Smooth muscle cell (in vitro differentiated cells): ENCODE results near the gene PSMB7. TPM values are rescaled to one million over a fixed set of nuclear protein-coding genes. Genes with fewer than 3 reads are reported as not detected.

Source experiments
- DNase-seq: peaks from one replicate; lab custom pipeline; 2025; ENCODE audit not compliant: unreplicated experiment; lab: John Stamatoyannopoulos, UW
- H2AFZ ChIP-seq: fragments of 200-600 bp; sonication (generic); 2 replicates; pipeline ENCODE4 v1.6.0; 2016; ENCODE audit warnings: antibody characterized with exemption, low read depth, mild to moderate bottlenecking
- H3F3A ChIP-seq: fragments of 200-600 bp; sonication (generic); 2 replicates; pipeline ENCODE4 v1.6.0; 2017; ENCODE audit warnings: antibody characterized with exemption, low read depth
- H3K27ac ChIP-seq: fragments of 200-600 bp; sonication (generic); 2 replicates; pipeline ENCODE4 v1.5.1; 2016; ENCODE audit warnings: low read depth, mild to moderate bottlenecking
- H3K27me3 ChIP-seq: fragments of 200-600 bp; sonication (generic); 2 replicates; pipeline ENCODE4 v1.6.1; 2016; ENCODE audit warnings: low read depth, mild to moderate bottlenecking
- H3K36me3 ChIP-seq: fragments of 200-600 bp; sonication (generic); 2 replicates; pipeline ENCODE4 v1.5.1; 2016; ENCODE audit warnings: low read depth
- H3K4me1 ChIP-seq: fragments of 200-600 bp; sonication (generic); 2 replicates; pipeline ENCODE4 v1.5.1; 2016; ENCODE audit warnings: low read depth
- H3K4me2 ChIP-seq: fragments of 200-600 bp; sonication (generic); 2 replicates; pipeline ENCODE4 v1.6.0; 2016; ENCODE audit warnings: mild to moderate bottlenecking
- H3K4me3 ChIP-seq: fragments of 200-600 bp; sonication (generic); 2 replicates; pipeline ENCODE4 v1.5.1; 2016; ENCODE audit warnings: mild to moderate bottlenecking
- H3K79me2 ChIP-seq: fragments of 200-600 bp; sonication (generic); 2 replicates; pipeline ENCODE4 v1.6.0; 2016; ENCODE audit warnings: low read depth, mild to moderate bottlenecking
- H3K9ac ChIP-seq: fragments of 200-600 bp; sonication (generic); 2 replicates; pipeline ENCODE4 v1.6.0; 2016; ENCODE audit warnings: low read depth
- H3K9me3 ChIP-seq: fragments of 200-600 bp; sonication (generic); replicated peaks from 2 replicates; pipeline ENCODE4 v1.5.1; 2016; ENCODE audit warnings: low read depth
- H4K20me1 ChIP-seq: fragments of 200-600 bp; sonication (generic); 2 replicates; pipeline ENCODE4 v1.6.0; 2016; ENCODE audit warnings: low read depth
- WGBS: methylation state at CpG from one replicate; pipeline ENCODE4 v1.1.7; 2016; ENCODE audit warnings: low lambda C conversion rate; 5-methylcytosine and 5-hydroxymethylcytosine counted together
- polyA plus RNA-seq: library from polyadenylated mRNA; unstranded; fragments of >200 nt; fragmentation: Nextera tagmentation; extraction: Ambion mirVana; gene quantifications from 2 replicates; pipeline ENCODE4 v1.2.1, GENCODE V29; 2016
- total RNA-seq: library from RNA; depleted of rRNA; stranded (reverse); fragments of >200 nt; gene quantifications from 2 replicates; pipeline ENCODE4 v1.2.3, GENCODE V29; 2014
- TF ChIP-seq, protein P1 (sequence below): fragments of 200-600 bp; sonication (generic); IDR thresholded peaks from 2 replicates; pipeline ENCODE4 v1.5.1; 2017; ENCODE audit warnings: borderline replicate concordance, mild to moderate bottlenecking, antibody characterized with exemption; ENCODE audit not compliant: insufficient read depth, poor library complexity, severe bottlenecking

The PSMB7 gene
- total and polyA plus RNA-seq, 2 experiments from 2014 or later = 246 to 302 TPM

DNA sequence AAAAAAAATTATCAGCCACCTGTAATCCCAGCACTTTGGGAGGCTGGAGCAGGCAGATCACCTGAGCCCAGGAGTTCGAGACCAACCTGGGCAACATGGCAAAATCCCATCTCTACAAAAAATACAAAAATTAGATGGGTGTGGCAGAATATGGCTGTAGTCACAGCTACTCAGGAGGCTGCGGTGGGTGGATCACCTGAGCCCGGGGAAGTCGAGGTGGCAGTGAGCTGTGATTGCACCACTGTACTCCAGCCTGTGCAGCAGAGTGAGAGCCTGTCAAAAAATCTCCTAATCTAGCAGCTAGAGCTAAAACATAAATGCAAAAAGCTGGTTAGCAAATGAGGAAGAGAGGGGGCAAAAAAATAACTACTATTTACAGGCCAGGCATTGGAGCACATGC, 12.0 kb downstream of the PSMB7 start:
- H3K27me3 ChIP-seq = no peaks in the 10 kb centered on the region
- H3K9ac ChIP-seq = no peak overlapping the region
- 98% methylated on average over 4 of the region's 4 CpGs for WGBS

DNA sequence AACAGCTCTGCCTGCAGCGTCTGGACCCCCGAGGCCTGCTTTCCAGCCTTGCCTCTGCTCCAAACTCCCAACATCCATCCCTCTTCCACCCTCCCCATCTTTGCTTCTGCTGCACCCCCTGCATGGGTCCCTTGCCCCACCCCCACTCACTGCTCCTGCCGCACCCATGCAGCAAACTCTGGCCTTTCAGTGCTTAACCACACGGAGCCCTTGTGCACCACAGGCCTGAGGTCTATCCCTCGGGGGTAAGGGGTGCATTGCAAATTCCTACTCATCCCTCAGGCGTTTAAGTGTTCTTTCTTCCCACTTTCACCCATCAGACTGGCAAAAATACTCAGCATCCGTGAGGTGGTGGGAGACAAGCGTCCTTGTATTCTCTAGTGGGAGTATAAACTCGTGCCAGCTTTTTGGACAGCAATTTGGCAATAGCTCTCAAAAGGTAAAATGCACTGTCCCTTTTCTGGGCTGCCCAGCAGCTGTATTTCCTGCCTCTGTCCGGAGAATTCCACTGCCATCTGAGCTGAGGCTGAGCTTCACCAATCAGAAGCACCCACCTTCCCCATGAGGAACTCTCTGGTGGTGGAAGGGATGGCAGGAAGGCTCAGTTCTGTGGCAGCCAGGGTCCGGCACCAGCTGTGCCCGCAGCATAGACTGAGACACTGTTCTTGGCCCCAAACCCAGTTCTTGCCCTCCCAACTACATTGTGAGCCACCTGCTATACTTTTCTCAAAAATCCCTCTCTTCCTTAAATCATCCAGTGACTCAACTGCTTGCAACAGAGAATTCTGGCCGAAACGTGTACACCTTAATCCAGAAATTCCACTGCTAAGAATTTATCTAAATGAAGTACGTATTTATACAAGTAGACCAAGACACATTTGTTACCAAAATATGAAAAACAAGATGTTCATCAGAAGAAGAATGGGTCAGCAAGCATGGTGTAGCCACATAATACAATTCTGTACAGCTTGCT, 15.0 kb downstream of the PSMB7 start:
- Histone ChIP-seq H3K4me3 (no peak overlapping the region), H2AFZ (no peak overlapping the region), H3K4me2 (no peak overlapping the region), H3K36me3 (peaks cover 21% of the 10 kb centered on the region), H3K9ac (no peak overlapping the region), H4K20me1 (peaks cover 95% of the 10 kb centered on the region), H3K9me3 (no peaks in the 10 kb centered on the region), H3K4me1 (peaks cover 26% of the 10 kb centered on the region), H3F3A (no peaks in the 10 kb centered on the region), H3K27me3 (no peaks in the 10 kb centered on the region), H3K79me2 (peaks cover 67% of the 10 kb centered on the region), H3K27ac (no peak overlapping the region)
- WGBS = 75% methylated on average over 15 of the region's 15 CpGs
- TF ChIP-seq, protein P1, sequence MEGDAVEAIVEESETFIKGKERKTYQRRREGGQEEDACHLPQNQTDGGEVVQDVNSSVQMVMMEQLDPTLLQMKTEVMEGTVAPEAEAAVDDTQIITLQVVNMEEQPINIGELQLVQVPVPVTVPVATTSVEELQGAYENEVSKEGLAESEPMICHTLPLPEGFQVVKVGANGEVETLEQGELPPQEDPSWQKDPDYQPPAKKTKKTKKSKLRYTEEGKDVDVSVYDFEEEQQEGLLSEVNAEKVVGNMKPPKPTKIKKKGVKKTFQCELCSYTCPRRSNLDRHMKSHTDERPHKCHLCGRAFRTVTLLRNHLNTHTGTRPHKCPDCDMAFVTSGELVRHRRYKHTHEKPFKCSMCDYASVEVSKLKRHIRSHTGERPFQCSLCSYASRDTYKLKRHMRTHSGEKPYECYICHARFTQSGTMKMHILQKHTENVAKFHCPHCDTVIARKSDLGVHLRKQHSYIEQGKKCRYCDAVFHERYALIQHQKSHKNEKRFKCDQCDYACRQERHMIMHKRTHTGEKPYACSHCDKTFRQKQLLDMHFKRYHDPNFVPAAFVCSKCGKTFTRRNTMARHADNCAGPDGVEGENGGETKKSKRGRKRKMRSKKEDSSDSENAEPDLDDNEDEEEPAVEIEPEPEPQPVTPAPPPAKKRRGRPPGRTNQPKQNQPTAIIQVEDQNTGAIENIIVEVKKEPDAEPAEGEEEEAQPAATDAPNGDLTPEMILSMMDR = no peak
- DNase-seq = no peak

More for the DNA sequence above, 12.0 kb downstream of the PSMB7 start:
- peaks cover 39% of the 10 kb centered on the region for H3K36me3 ChIP-seq
- H3K27ac ChIP-seq = no peak overlapping the region
- H3K9me3 ChIP-seq = no peaks in the 10 kb centered on the region
- peaks cover 26% of the 10 kb centered on the region for H3K4me1 ChIP-seq
- no peak overlapping the region for H3K4me3 ChIP-seq
- H4K20me1 ChIP-seq = peaks cover 95% of the 10 kb centered on the region
- no peak overlapping the region for H2AFZ ChIP-seq
- peaks cover 66% of the 10 kb centered on the region for H3K79me2 ChIP-seq
- TF ChIP-seq, protein P1 = no peak
- H3F3A ChIP-seq = no peaks in the 10 kb centered on the region
- no peak for DNase-seq
- H3K4me2 ChIP-seq = no peak overlapping the region

DNA sequence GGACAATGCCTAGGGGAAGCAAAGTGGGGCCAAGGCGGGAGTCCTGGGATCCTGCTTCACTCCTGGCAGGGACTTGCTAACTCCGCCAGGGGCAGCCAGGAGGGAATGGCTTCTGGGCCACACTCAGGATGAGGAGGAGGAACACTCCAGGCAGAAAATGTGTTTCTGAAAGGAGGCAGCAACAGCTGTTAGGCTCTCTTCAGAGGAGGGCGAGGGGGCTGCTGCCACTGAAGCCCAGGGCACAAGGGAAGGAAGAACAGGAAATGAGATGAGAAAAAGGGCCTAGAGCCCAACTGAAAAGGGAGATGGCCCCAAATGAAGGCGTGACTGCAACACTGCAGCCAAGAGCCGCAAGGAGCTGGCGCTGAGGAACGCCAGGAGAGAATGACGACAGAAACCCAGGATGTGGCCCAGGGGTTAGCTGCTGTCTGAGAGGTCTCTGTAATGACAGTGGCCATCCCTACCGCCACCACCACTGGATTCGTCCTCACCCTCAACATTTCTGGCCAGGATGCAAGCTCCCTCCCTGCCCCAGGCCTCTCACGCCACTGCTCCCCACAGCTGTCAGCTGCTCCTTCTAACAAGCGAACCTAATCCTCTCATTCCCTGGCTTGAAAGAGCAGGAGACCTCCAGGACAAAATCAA, 15.8 kb downstream of the PSMB7 start:
- no peak for DNase-seq
- no peak overlapping the region for H3K27ac ChIP-seq
- WGBS = 88% methylated on average over 12 of the region's 12 CpGs
- no peak overlapping the region for H2AFZ ChIP-seq
- no peak overlapping the region for H3K4me2 ChIP-seq
- TF ChIP-seq, protein P1 = no peak
- peaks cover 14% of the 10 kb centered on the region for H3K36me3 ChIP-seq
- H3K27me3 ChIP-seq = no peaks in the 10 kb centered on the region
- peaks cover 26% of the 10 kb centered on the region for H3K4me1 ChIP-seq
- no peak overlapping the region for H3K9ac ChIP-seq
- peaks cover 61% of the 10 kb centered on the region for H3K79me2 ChIP-seq
- no peaks in the 10 kb centered on the region for H3F3A ChIP-seq
- peaks cover 98% of the 10 kb centered on the region for H4K20me1 ChIP-seq
- H3K9me3 ChIP-seq = no peaks in the 10 kb centered on the region
- H3K4me3 ChIP-seq = no peak overlapping the region
